RWPE2 (cell line): Measurements from ENCODE around the gene INSIG1.

Experiments used
- ATAC-seq: fragments of 200-7000 bp; cut with Tn5 transposase; 3 replicates; pipeline ENCODE4 v1.9.1; 2021; ENCODE audit warnings: low read depth
- DNase-seq: peaks from one replicate; pipeline ENCODE4 v3.0.0-alpha.2; 2020; ENCODE audit warnings: low spot score
- H3K27ac ChIP-seq: fragments of 450-650 bp; 2 replicates; pipeline ENCODE4 v1.5.1; 2017; ENCODE audit warnings: mild to moderate bottlenecking; ENCODE audit not compliant: poor library complexity, severe bottlenecking
- H3K27me3 ChIP-seq: fragments of 250-450 bp; sonication (Bioruptor Pico); 2 replicates; pipeline ENCODE4 v1.5.1; 2021; ENCODE audit warnings: mild to moderate bottlenecking, moderate library complexity; ENCODE audit not compliant: insufficient read depth, poor library complexity, severe bottlenecking
- H3K36me3 ChIP-seq: fragments of 250-450 bp; sonication (Bioruptor Pico); 2 replicates; pipeline ENCODE4 v1.5.1; 2020; ENCODE audit warnings: low read depth, mild to moderate bottlenecking, moderate library complexity
- H3K4me1 ChIP-seq: fragments of 250-450 bp; sonication (Bioruptor Pico); 2 replicates; pipeline ENCODE4 v1.5.1; 2021; ENCODE audit warnings: mild to moderate bottlenecking, moderate library complexity; ENCODE audit not compliant: insufficient read depth, poor library complexity, severe bottlenecking
- H3K4me3 ChIP-seq: fragments of 250-450 bp; sonication (Bioruptor Pico); 2 replicates; pipeline ENCODE4 v1.5.1; 2021; ENCODE audit warnings: mild to moderate bottlenecking, moderate library complexity; ENCODE audit not compliant: severe bottlenecking
- H3K9me3 ChIP-seq: fragments of 250-450 bp; sonication (Bioruptor Pico); 2 replicates; pipeline ENCODE4 v1.5.1; 2021; ENCODE audit warnings: mild to moderate bottlenecking, moderate library complexity; ENCODE audit not compliant: severe bottlenecking
- CTCF ChIP-seq: fragments of 450-650 bp; IDR thresholded peaks from one replicate; pipeline ENCODE4 v1.5.1; 2017; ENCODE audit warnings: mild to moderate bottlenecking, moderate library complexity; ENCODE audit not compliant: poor library complexity, severe bottlenecking

Gene INSIG1

GRCh38 chr7:155348806-155349205 is 51.1 kb downstream of the INSIG1 start:
- DNase-seq (no peak), ATAC-seq (no peak)
- H3K9me3 ChIP-seq: no peaks in the 10 kb centered on the region
- no peak for TF ChIP-seq CTCF
- no peak overlapping the region for H3K27ac ChIP-seq
- no peaks in the 10 kb centered on the region for H3K27me3 ChIP-seq
- H3K4me3 ChIP-seq: no peak overlapping the region
- no peaks in the 10 kb centered on the region for H3K4me1 ChIP-seq
- no peaks in the 10 kb centered on the region for H3K36me3 ChIP-seq

GRCh38 chr7:155349601-155350331 is 52.1 kb downstream of the INSIG1 start:
- no peak overlapping the region for H3K27ac ChIP-seq
- H3K4me1 ChIP-seq: no peaks in the 10 kb centered on the region
- no peaks in the 10 kb centered on the region for H3K27me3 ChIP-seq
- H3K36me3 ChIP-seq: no peaks in the 10 kb centered on the region
- DNase-seq (no peak), ATAC-seq (no peak)
- no peak overlapping the region for H3K4me3 ChIP-seq
- H3K9me3 ChIP-seq: no peaks in the 10 kb centered on the region
- TF ChIP-seq CTCF: no peak

- Histone ChIP-seq H3K9me3 (no peaks in the 10 kb centered on the region), H3K4me1 (no peaks in the 10 kb centered on the region), H3K27ac (no peak overlapping the region), H3K4me3 (no peak overlapping the region), H3K36me3 (no peaks in the 10 kb centered on the region), H3K27me3 (no peaks in the 10 kb centered on the region)
- no peak for DNase-seq
- ATAC-seq: 0 out of 3 replicates have a peak, but pooled peaks have one; percentile 12
- TF ChIP-seq CTCF: no peak
Observed at GRCh38 chr7:155351120-155351870, 53.6 kb downstream of the INSIG1 start.

GRCh38 chr7:155352076-155352752 is 54.5 kb downstream of the INSIG1 start:
- Histone ChIP-seq H3K4me1 (no peaks in the 10 kb centered on the region), H3K27ac (no peak overlapping the region), H3K36me3 (no peaks in the 10 kb centered on the region), H3K27me3 (no peaks in the 10 kb centered on the region), H3K4me3 (no peak overlapping the region), H3K9me3 (no peaks in the 10 kb centered on the region)
- ATAC-seq: no peak
- TF ChIP-seq CTCF: no peak
- peak; percentile 26 for DNase-seq
